IMR-90 (cell line): Measurements from ENCODE around the gene DOCK2.

Source experiments
- CTCF ChIP-seq: conservative IDR thresholded peaks from 2 replicates; pipeline ENCODE4 v1.5.1; 2012; ENCODE audit warnings: mild to moderate bottlenecking, low read depth, low read length, improper control_type of control experiment
- MXI1 ChIP-seq: IDR thresholded peaks from 2 replicates; pipeline ENCODE4 v1.6.1; 2012; ENCODE audit warnings: low read depth, mild to moderate bottlenecking, low read length, moderate library complexity, borderline replicate concordance
- POLR2A ChIP-seq: IDR thresholded peaks from 2 replicates; pipeline ENCODE4 v1.6.1; 2012; ENCODE audit warnings: mild to moderate bottlenecking, low read depth, low read length
- RAD21 ChIP-seq: IDR thresholded peaks from 2 replicates; pipeline ENCODE4 v1.6.1; 2012; ENCODE audit warnings: low read length, improper control_type of control experiment
- SMC3 ChIP-seq: fragments of 150-350 bp; IDR thresholded peaks from 2 replicates; pipeline ENCODE4 v1.6.1; 2016; ENCODE audit warnings: low read depth, mild to moderate bottlenecking, antibody characterized with exemption, low read length, moderate library complexity

DNA sequence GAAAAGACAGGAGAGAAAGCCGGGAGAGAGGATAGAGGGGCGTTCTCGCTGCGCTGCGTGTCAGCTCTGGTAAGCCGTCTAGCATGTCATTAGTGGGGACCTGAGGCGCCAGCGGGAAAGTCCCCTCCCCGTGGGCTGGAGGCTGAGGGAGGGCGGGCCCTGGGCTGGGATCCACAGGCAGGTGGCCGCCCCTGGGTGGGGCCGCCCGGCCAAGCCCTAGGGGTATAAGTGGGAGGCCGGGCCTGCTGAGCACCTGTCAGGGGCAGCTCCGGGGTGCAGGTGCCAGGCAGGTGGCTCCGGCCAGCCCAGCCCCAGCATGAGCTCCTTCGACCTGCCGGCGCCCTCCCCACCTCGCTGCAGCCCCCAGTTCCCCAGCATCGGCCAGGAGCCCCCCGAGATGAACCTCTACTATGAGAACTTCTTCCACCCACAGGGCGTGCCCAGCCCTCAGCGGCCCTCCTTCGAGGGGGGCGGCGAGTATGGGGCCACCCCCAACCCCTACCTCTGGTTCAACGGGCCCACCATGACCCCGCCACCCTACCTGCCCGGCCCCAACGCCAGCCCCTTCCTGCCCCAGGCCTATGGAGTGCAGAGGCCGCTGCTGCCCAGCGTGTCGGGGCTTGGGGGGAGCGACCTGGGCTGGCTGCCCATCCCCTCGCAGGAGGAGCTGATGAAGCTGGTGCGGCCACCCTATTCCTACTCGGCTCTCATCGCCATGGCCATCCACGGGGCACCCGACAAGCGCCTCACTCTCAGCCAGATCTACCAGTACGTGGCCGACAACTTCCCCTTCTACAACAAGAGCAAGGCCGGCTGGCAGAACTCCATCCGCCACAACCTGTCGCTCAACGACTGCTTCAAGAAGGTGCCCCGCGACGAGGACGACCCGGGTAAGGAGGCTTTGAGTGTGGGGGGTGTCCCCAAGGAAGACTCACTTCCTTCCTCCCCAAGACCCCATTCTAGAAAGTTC is 468.9 kb downstream of the DOCK2 start, which contains the start of gene FOXI1:
- TF ChIP-seq CTCF: no peak
- TF ChIP-seq POLR2A: no peak
- TF ChIP-seq SMC3: no peak
- TF ChIP-seq MXI1: no peak
- no peak for TF ChIP-seq RAD21
